Mesenchymal stem cell (in vitro differentiated cells and primary cell): ENCODE measurements around the gene ADAMTS17.

Experiments
- DNase-seq: peaks from one replicate; pipeline ENCODE4 v3.0.0-alpha.2; 2013
- H2AFZ ChIP-seq: one replicate; pipeline ENCODE4 v1.6.1; 2013; ENCODE audit warnings: low read depth, mild to moderate bottlenecking, control low read depth, inconsistent platforms, low read length, moderate library complexity
- H2AK5ac ChIP-seq: 2 replicates; pipeline ENCODE4 v1.6.1; 2013; ENCODE audit warnings: low read length, moderate library complexity, mild to moderate bottlenecking, inconsistent platforms; ENCODE audit not compliant: severe bottlenecking
- H2BK120ac ChIP-seq: one replicate; pipeline ENCODE4 v1.6.1; 2013; ENCODE audit warnings: low read depth, mild to moderate bottlenecking, inconsistent platforms, low read length, moderate library complexity
- H2BK12ac ChIP-seq, 2 experiments: one replicate each; pipeline ENCODE4 v1.6.1; 2013; ENCODE audit warnings: inconsistent platforms in 2 of 2, low read length in 2 of 2, mild to moderate bottlenecking in 2 of 2, moderate library complexity in 2 of 2, control low read depth in 1 of 2
- H2BK15ac ChIP-seq: one replicate; pipeline ENCODE4 v1.6.1; 2013; ENCODE audit warnings: mild to moderate bottlenecking, low read depth, inconsistent platforms; ENCODE audit not compliant: poor library complexity, severe bottlenecking
- H2BK5ac ChIP-seq: 2 replicates; pipeline ENCODE4 v1.6.1; 2013; ENCODE audit warnings: low read depth, mild to moderate bottlenecking, low read length, control low read depth, inconsistent platforms; ENCODE audit not compliant: poor library complexity, severe bottlenecking
- H3K14ac ChIP-seq, 2 experiments: one replicate each; pipeline ENCODE4 v1.6.1; 2013; ENCODE audit warnings: inconsistent platforms in 2 of 2, low read length in 2 of 2, control low read depth in 1 of 2, mild to moderate bottlenecking in 1 of 2, moderate library complexity in 1 of 2
- H3K18ac ChIP-seq, 2 experiments: one replicate each; pipeline ENCODE4 v1.6.1; 2013; ENCODE audit warnings: inconsistent platforms in 2 of 2, low read length in 2 of 2, control low read depth in 1 of 2, low read depth in 1 of 2, mild to moderate bottlenecking in 1 of 2
- H3K23ac ChIP-seq, 2 experiments: one replicate each; pipeline ENCODE4 v1.6.1; 2013; ENCODE audit warnings: inconsistent platforms in 2 of 2, low read length in 2 of 2, mild to moderate bottlenecking in 2 of 2, moderate library complexity in 2 of 2, control low read depth in 1 of 2
- H3K27ac ChIP-seq: 2 replicates; pipeline ENCODE4 v1.5.1; 2013; ENCODE audit warnings: mild to moderate bottlenecking, moderate library complexity, low read length, control low read depth, inconsistent platforms; ENCODE audit not compliant: poor library complexity, severe bottlenecking
- H3K27me3 ChIP-seq, 2 experiments: 2 replicates each; pipeline versions ENCODE4 v1.6.1 to v1.7.0; 2013; ENCODE audit warnings: low read length in 2 of 2, mild to moderate bottlenecking in 2 of 2, moderate library complexity in 2 of 2, control low read depth in 1 of 2, inconsistent platforms in 1 of 2; ENCODE audit not compliant: control insufficient read depth in 1 of 2, insufficient read depth in 1 of 2
- H3K36me3 ChIP-seq, 2 experiments: 2 replicates each; pipeline versions ENCODE4 v1.6.1 to v1.7.0; 2013; ENCODE audit warnings: low read length in 2 of 2, control low read depth in 1 of 2, inconsistent platforms in 1 of 2, low read depth in 1 of 2, mild to moderate bottlenecking in 1 of 2; ENCODE audit not compliant: insufficient read depth in 2 of 2, control insufficient read depth in 1 of 2
- H3K4ac ChIP-seq, 2 experiments: one replicate each; pipeline ENCODE4 v1.6.1; 2013; ENCODE audit warnings: inconsistent platforms in 2 of 2, low read length in 2 of 2, mild to moderate bottlenecking in 2 of 2, moderate library complexity in 2 of 2, control low read depth in 1 of 2, low read depth in 1 of 2
- H3K4me1 ChIP-seq: 2 replicates; pipeline ENCODE4 v1.6.1; 2013; ENCODE audit warnings: low read depth, low read length, control low read depth; ENCODE audit not compliant: control insufficient read depth, insufficient read depth
- H3K4me2 ChIP-seq: 2 replicates; pipeline ENCODE4 v1.6.1; 2013; ENCODE audit warnings: low read length, mild to moderate bottlenecking, inconsistent platforms; ENCODE audit not compliant: poor library complexity, severe bottlenecking
- H3K4me3 ChIP-seq, 2 experiments: 2 replicates each; pipeline versions ENCODE4 v1.5.1 to v1.7.0; 2013; ENCODE audit warnings: low read length in 2 of 2, mild to moderate bottlenecking in 2 of 2, control low read depth in 1 of 2, low read depth in 1 of 2; ENCODE audit not compliant: insufficient read depth in 1 of 2
- H3K79me1 ChIP-seq: replicated peaks from 2 replicates; pipeline ENCODE4 v1.6.1; 2013; ENCODE audit warnings: mild to moderate bottlenecking, control low read depth, low read length, inconsistent platforms; ENCODE audit not compliant: poor library complexity, severe bottlenecking
- H3K9ac ChIP-seq: 2 replicates; pipeline ENCODE4 v1.7.0; 2013; ENCODE audit warnings: mild to moderate bottlenecking, low read length, moderate library complexity
- H3K9me3 ChIP-seq: 2 replicates; pipeline ENCODE4 v1.7.0; 2013; ENCODE audit warnings: mild to moderate bottlenecking, low read length; ENCODE audit not compliant: control insufficient read depth
- H4K8ac ChIP-seq: one replicate; pipeline ENCODE4 v1.6.1; 2013; ENCODE audit warnings: inconsistent platforms, mild to moderate bottlenecking, low read length, moderate library complexity
- H4K91ac ChIP-seq: one replicate; pipeline ENCODE4 v1.6.1; 2013; ENCODE audit warnings: mild to moderate bottlenecking, low read length, inconsistent platforms
- WGBS: methylation state at CpG from one replicate; pipeline ENCODE4 v1.1.7; 2013; ENCODE audit warnings: mixed read lengths; 5-methylcytosine and 5-hydroxymethylcytosine counted together

Gene ADAMTS17

DNA sequence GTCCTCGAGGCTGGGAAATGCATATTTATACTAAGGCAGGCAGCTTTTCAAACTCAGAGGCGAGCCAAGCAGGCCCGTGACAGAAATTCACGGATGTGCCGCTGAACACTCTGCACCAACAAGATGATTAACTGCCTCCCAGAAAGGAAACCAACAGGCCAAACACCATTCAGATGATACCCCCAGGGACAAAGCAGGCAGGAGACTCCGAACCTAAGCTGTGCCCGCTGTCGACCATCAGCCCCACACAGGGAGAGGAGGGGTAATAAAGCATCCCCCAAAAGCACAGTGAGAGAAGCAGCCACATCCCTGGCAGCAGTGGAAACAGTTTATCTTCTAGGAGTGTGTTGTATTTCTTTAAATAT, 31.8 kb downstream of the ADAMTS17 start:
- no peak overlapping the region for H2BK15ac ChIP-seq
- no peak overlapping the region for H3K27ac ChIP-seq

DNA sequence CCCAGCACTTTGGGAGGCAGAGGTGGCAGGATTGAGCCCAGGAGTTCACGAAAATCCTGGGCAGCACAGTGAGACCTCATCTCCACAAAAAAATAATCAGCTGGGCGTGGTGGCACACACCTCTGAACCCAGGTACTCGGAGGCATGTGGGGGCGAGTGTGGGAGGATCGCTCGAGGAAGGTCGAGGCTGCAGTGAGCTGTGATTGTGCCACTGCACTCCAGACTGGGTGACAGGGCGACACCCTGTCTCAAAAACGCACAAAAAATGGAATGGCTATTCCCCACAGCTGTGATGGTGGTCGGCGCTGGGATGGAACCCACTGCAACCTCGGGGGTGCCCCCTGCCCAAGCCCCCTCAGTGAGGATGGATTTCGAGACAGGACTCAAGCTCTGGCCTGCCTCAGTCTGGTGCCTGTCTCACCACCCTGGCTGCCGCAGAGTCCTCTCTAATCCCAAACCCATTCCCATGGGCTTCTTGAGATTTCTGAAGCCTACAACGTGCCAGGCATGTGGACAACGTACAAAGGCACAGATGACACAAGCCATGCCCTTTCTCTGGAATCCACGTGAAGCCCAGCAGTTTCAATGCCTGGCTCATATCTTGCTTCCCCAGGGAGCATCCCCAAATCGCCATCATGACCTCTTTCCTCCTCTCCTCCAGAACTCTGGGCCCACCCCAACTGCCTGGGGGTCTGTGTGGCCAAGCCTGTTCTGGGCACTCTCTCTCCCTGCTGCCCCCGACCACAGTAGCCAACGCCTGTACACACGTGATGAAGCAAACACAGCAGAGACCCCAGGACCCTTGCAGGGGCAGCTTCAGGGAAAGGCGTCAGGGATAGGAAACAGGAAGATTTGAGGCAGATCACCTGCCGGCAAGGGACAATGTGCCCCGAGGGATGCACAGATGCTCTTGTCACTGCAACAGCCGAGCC, 32.4 kb downstream of the ADAMTS17 start:
- no peaks in the 10 kb centered on the region for H3K79me1 ChIP-seq
- no peak overlapping the region for H4K8ac ChIP-seq
- no peak overlapping the region for H3K23ac ChIP-seq
- no peak overlapping the region for H2BK5ac ChIP-seq
- H2BK15ac ChIP-seq, result no peak overlapping the region
- H3K9me3 ChIP-seq, result peaks cover 7% of the 10 kb centered on the region
- no peak for DNase-seq
- 72% methylated on average over 25 of the region's 25 CpGs for WGBS
- no peak overlapping the region for H2AK5ac ChIP-seq
- H3K4me1 ChIP-seq, result no peaks in the 10 kb centered on the region
- H3K4me2 ChIP-seq, result no peak overlapping the region
- no peak overlapping the region for H3K18ac ChIP-seq
- H2BK120ac ChIP-seq, result no peak overlapping the region
- H2AFZ ChIP-seq, result no peak overlapping the region
- H3K14ac ChIP-seq, result no peak overlapping the region
- H3K4me3 ChIP-seq, result no peak overlapping the region
- H2BK12ac ChIP-seq, result no peak overlapping the region
- no peak overlapping the region for H3K4ac ChIP-seq
- no peaks in the 10 kb centered on the region for H3K36me3 ChIP-seq
- no peak overlapping the region for H4K91ac ChIP-seq
- H3K9ac ChIP-seq, result no peak overlapping the region
- H3K27me3 ChIP-seq, result peaks cover 0 to 49% of the 10 kb centered on the region in 2 experiments
- no peak overlapping the region for H3K27ac ChIP-seq

More for the DNA sequence above, 31.8 kb downstream of the ADAMTS17 start:
- H2AK5ac ChIP-seq, result no peak overlapping the region
- no peaks in the 10 kb centered on the region for H3K4me1 ChIP-seq
- no peak overlapping the region for H3K4me2 ChIP-seq
- no peak overlapping the region for H4K91ac ChIP-seq
- no peak overlapping the region for H4K8ac ChIP-seq
- H3K23ac ChIP-seq, result no peak overlapping the region
- no peak overlapping the region for H3K9ac ChIP-seq
- H2AFZ ChIP-seq, result no peak overlapping the region
- no peak overlapping the region for H2BK12ac ChIP-seq
- H3K36me3 ChIP-seq, result no peaks in the 10 kb centered on the region
- peaks cover 7% of the 10 kb centered on the region for H3K9me3 ChIP-seq
- peaks cover 0 to 49% of the 10 kb centered on the region in 2 experiments for H3K27me3 ChIP-seq
- no peak for DNase-seq
- no peak overlapping the region for H3K4ac ChIP-seq
- H2BK120ac ChIP-seq, result no peak overlapping the region
- H3K79me1 ChIP-seq, result no peaks in the 10 kb centered on the region
- no peak overlapping the region for H3K4me3 ChIP-seq
- WGBS, result 84% methylated on average over 7 of the region's 8 CpGs
- no peak overlapping the region for H3K14ac ChIP-seq
- no peak overlapping the region for H2BK5ac ChIP-seq
- H3K18ac ChIP-seq, result no peak overlapping the region

DNA sequence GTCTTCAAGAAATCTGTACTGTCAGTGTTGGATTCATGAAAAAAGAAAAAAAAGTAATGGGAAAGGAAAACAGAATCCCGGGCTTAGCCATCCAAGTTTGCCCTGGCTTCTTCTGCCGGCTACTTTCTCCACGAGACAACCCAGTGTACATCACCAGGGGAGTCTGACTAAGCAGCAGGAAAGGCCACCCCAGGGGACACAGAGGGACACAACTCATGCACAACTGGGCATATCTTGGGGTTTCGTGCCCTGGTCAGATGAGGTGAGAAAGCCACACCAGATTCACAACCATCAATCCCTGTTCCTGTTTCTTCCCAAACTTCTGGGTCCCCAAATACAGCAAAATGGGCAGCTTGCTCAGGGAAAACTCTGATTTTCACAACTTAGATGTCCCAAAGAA, 33.2 kb downstream of the ADAMTS17 start:
- H3K4me2 ChIP-seq, result no peak overlapping the region
- H2BK15ac ChIP-seq, result no peak overlapping the region
- H3K23ac ChIP-seq, result no peak overlapping the region
- no peak overlapping the region for H3K4me3 ChIP-seq
- peaks cover 7% of the 10 kb centered on the region for H3K9me3 ChIP-seq
- no peak overlapping the region for H2BK5ac ChIP-seq
- no peak overlapping the region for H2BK12ac ChIP-seq
- H4K91ac ChIP-seq, result no peak overlapping the region
- H3K9ac ChIP-seq, result no peak overlapping the region
- H2AFZ ChIP-seq, result no peak overlapping the region
- H3K79me1 ChIP-seq, result no peaks in the 10 kb centered on the region
- peaks cover 0 to 49% of the 10 kb centered on the region in 2 experiments for H3K27me3 ChIP-seq
- H3K14ac ChIP-seq, result no peak overlapping the region
- H3K36me3 ChIP-seq, result no peaks in the 10 kb centered on the region
- no peak overlapping the region for H2AK5ac ChIP-seq
- H3K4ac ChIP-seq, result no peak overlapping the region
- H2BK120ac ChIP-seq, result no peak overlapping the region
- no peak overlapping the region for H3K18ac ChIP-seq
- no peak for DNase-seq
- no peak overlapping the region for H4K8ac ChIP-seq
- WGBS, result 78% methylated on average over 4 of the region's 4 CpGs
- H3K4me1 ChIP-seq, result no peaks in the 10 kb centered on the region
- H3K27ac ChIP-seq, result no peak overlapping the region

DNA sequence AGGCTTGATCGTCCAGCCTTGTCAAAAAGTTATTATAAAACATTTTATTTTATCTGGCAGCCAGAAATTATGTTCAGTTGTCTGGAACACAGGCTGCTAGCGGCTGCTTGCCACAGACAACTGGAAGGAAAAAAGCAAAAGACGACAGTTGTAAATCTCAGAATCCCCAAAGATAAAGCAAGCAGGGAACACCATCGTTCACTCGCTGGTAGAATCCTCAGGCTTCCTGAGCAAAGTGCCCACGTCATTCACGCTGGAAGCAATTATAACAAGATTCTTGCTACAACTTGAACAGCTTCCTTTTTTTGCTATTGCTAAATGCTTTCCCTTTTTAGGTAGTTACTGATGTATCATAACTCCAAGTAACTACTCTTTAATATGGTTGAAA, 33.6 kb downstream of the ADAMTS17 start:
- Histone ChIP-seq H3K14ac (no peak overlapping the region), H3K18ac (no peak overlapping the region), H3K79me1 (no peaks in the 10 kb centered on the region), H2BK12ac (no peak overlapping the region), H3K36me3 (no peaks in the 10 kb centered on the region), H2AFZ (no peak overlapping the region), H4K91ac (no peak overlapping the region), H3K4me1 (no peaks in the 10 kb centered on the region), H3K4me2 (no peak overlapping the region), H3K4ac (no peak overlapping the region), H3K4me3 (no peak overlapping the region), H2BK5ac (no peak overlapping the region), H3K23ac (no peak overlapping the region), H2AK5ac (no peak overlapping the region), H2BK120ac (no peak overlapping the region), H3K27me3 (peaks cover 0 to 49% of the 10 kb centered on the region in 2 experiments), H4K8ac (no peak overlapping the region), H2BK15ac (no peak overlapping the region), H3K9me3 (peaks cover 7% of the 10 kb centered on the region), H3K9ac (peak overlapping the region; percentile 39), H3K27ac (no peak overlapping the region)
- 65% methylated on average over 7 of the region's 7 CpGs for WGBS
- no peak for DNase-seq
